ENCODE results near the gene SNX14.

Gene SNX14

DNA sequence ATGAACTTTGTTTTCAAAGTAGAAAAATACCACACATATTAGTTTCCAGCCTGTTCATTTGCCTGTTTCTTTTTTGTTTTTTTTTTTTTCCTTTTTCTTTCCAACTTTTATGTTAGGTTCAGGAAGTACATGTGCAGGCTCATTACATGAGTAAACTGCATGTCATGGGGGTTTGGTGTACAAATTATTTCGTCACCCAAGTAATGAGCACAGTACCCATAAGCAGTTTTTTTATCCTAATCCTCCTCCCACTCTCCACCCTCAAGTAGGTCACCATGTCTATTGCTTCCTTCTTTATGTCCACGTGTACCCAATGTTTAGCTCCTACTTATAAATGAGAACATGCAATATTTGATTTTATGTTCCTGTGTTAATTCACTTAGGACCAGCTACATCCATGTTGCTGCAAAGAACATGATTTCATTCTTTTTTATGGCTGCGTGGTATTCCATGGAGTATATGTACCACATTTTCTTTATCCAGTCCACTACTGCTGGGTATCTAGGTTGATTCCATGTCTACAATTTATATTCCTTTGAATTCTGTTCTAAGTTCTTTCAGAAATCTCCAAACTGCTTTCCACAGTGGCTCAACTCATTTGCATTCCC, 31.8 kb downstream of the SNX14 start:
- TF ChIP-seq USF1 (IDR thresholded peaks at IDR 0.05): no peak
- TF ChIP-seq RAD21 (IDR thresholded peaks at IDR 0.05; ENCODE audit: low read depth): no peak
- TF ChIP-seq FOXM1 (IDR thresholded peaks at IDR 0.05; ENCODE audit: borderline replicate concordance, low read depth): no peak
- no peak for TF ChIP-seq EP300 (IDR thresholded peaks at IDR 0.05; ENCODE audit: borderline replicate concordance)
- TF ChIP-seq CEBPB (IDR thresholded peaks at IDR 0.05): no peak
- no peak for TF ChIP-seq CREB1 (IDR thresholded peaks at IDR 0.05; ENCODE audit: low read depth)
- TF ChIP-seq, protein P1, sequence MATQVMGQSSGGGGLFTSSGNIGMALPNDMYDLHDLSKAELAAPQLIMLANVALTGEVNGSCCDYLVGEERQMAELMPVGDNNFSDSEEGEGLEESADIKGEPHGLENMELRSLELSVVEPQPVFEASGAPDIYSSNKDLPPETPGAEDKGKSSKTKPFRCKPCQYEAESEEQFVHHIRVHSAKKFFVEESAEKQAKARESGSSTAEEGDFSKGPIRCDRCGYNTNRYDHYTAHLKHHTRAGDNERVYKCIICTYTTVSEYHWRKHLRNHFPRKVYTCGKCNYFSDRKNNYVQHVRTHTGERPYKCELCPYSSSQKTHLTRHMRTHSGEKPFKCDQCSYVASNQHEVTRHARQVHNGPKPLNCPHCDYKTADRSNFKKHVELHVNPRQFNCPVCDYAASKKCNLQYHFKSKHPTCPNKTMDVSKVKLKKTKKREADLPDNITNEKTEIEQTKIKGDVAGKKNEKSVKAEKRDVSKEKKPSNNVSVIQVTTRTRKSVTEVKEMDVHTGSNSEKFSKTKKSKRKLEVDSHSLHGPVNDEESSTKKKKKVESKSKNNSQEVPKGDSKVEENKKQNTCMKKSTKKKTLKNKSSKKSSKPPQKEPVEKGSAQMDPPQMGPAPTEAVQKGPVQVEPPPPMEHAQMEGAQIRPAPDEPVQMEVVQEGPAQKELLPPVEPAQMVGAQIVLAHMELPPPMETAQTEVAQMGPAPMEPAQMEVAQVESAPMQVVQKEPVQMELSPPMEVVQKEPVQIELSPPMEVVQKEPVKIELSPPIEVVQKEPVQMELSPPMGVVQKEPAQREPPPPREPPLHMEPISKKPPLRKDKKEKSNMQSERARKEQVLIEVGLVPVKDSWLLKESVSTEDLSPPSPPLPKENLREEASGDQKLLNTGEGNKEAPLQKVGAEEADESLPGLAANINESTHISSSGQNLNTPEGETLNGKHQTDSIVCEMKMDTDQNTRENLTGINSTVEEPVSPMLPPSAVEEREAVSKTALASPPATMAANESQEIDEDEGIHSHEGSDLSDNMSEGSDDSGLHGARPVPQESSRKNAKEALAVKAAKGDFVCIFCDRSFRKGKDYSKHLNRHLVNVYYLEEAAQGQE (IDR thresholded peaks at IDR 0.05; ENCODE audit: low read depth): no peak
- TF ChIP-seq TCF12 (IDR thresholded peaks at IDR 0.05; ENCODE audit: low read depth): no peak
- no peak for TF ChIP-seq MAX (IDR thresholded peaks at IDR 0.05)
- no peak for TF ChIP-seq NFIC (IDR thresholded peaks at IDR 0.05)
- no peak for TF ChIP-seq TEAD4 (IDR thresholded peaks at IDR 0.05)
- TF ChIP-seq YY1 (IDR thresholded peaks at IDR 0.05; ENCODE audit: low read depth): no peak
- no peak for TF ChIP-seq TAF1 (IDR thresholded peaks at IDR 0.05; ENCODE audit: low read depth)
- no peak for TF ChIP-seq EGR1 (IDR thresholded peaks at IDR 0.05)
- TF ChIP-seq ZBTB7A (IDR thresholded peaks at IDR 0.05; ENCODE audit: low read depth): no peak

GRCh38 chr6:85556992-85557668, 36.5 kb downstream of the SNX14 start:
- no peak for TF ChIP-seq CREB1 (IDR thresholded peaks at IDR 0.05; ENCODE audit: low read depth)
- TF ChIP-seq TEAD4 (IDR thresholded peaks at IDR 0.05): no peak
- no peak for TF ChIP-seq RAD21 (IDR thresholded peaks at IDR 0.05; ENCODE audit: low read depth)
- no peak for TF ChIP-seq CEBPB (IDR thresholded peaks at IDR 0.05)
- TF ChIP-seq, protein P1 (IDR thresholded peaks at IDR 0.05; ENCODE audit: low read depth): no peak
- no peak for TF ChIP-seq FOXM1 (IDR thresholded peaks at IDR 0.05; ENCODE audit: borderline replicate concordance, low read depth)
- TF ChIP-seq EGR1 (IDR thresholded peaks at IDR 0.05): no peak
- no peak for TF ChIP-seq USF1 (IDR thresholded peaks at IDR 0.05)
- no peak for TF ChIP-seq YY1 (IDR thresholded peaks at IDR 0.05; ENCODE audit: low read depth)
- no peak for TF ChIP-seq TCF12 (IDR thresholded peaks at IDR 0.05; ENCODE audit: low read depth)

DNA sequence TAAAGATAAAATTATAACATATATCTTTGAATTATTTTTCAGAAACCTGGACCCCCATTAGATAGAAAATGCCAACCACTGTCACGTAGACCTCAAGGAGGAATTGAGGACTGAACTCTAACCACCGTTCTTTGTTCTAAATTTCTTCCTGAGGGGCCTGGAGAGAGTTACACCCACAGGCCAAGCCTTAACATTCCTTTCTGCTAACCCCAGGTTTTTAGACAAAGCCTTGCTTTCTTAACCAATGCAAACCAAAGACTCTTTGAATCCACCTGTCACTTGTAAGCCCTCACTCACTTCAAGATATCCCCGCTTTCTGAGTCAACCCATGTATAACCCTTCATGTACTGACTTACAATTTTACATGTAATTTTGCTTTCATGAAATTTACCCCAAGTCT, 41.0 kb downstream of the SNX14 start:
- TF ChIP-seq NFIC (IDR thresholded peaks at IDR 0.05) (no peak), RAD21 (IDR thresholded peaks at IDR 0.05; ENCODE audit: low read depth) (no peak), MAX (IDR thresholded peaks at IDR 0.05) (no peak), EGR1 (IDR thresholded peaks at IDR 0.05) (no peak), EP300 (IDR thresholded peaks at IDR 0.05; ENCODE audit: borderline replicate concordance) (no peak), FOXM1 (IDR thresholded peaks at IDR 0.05; ENCODE audit: borderline replicate concordance, low read depth) (no peak), ZBTB7A (IDR thresholded peaks at IDR 0.05; ENCODE audit: low read depth) (no peak), TEAD4 (IDR thresholded peaks at IDR 0.05) (no peak), TCF12 (IDR thresholded peaks at IDR 0.05; ENCODE audit: low read depth) (no peak)
- TF ChIP-seq, protein P1 (IDR thresholded peaks at IDR 0.05; ENCODE audit: low read depth): no peak

DNA sequence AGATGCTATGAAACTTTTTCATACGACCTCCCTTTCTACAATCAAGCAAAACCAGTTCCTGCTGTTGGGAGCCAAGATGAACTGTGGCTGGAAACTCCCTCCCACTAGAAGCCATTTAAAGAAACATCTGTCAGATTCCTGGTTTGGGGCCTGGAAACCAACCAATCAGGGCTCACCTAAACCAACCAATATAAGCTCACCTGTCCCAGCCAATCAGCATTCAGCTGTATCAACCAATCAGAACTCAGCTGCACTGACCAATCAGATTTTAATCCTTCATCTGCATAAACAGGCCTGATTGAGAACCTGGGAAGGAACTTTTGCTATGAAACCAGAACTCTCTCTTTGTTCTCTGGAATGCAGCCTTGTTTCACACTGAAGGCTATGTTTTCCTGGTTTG, 42.4 kb downstream of the SNX14 start:
- no peak for TF ChIP-seq ZBTB7A (IDR thresholded peaks at IDR 0.05; ENCODE audit: low read depth)
- TF ChIP-seq TEAD4 (IDR thresholded peaks at IDR 0.05): no peak
- TF ChIP-seq CREB1 (IDR thresholded peaks at IDR 0.05; ENCODE audit: low read depth): no peak
- no peak for TF ChIP-seq YY1 (IDR thresholded peaks at IDR 0.05; ENCODE audit: low read depth)

All from Ishikawa (cell line).